HG03135 (cell line): Measurements from ENCODE around the gene NKX2-4.
"Not testable (repeated sequence)": the region's sequence is repeated elsewhere in the genome, so short reads cannot be mapped to it uniquely, and the experiment has no call there.

Experiments used
- ATAC-seq: cut with Tn5 transposase; IDR thresholded peaks from one replicate; pipeline ENCODE4 v1.9.1; 2021; ENCODE audit warnings: mild to moderate bottlenecking, moderate library complexity; ENCODE audit not compliant: unreplicated experiment

NKX2-4 gene

DNA sequence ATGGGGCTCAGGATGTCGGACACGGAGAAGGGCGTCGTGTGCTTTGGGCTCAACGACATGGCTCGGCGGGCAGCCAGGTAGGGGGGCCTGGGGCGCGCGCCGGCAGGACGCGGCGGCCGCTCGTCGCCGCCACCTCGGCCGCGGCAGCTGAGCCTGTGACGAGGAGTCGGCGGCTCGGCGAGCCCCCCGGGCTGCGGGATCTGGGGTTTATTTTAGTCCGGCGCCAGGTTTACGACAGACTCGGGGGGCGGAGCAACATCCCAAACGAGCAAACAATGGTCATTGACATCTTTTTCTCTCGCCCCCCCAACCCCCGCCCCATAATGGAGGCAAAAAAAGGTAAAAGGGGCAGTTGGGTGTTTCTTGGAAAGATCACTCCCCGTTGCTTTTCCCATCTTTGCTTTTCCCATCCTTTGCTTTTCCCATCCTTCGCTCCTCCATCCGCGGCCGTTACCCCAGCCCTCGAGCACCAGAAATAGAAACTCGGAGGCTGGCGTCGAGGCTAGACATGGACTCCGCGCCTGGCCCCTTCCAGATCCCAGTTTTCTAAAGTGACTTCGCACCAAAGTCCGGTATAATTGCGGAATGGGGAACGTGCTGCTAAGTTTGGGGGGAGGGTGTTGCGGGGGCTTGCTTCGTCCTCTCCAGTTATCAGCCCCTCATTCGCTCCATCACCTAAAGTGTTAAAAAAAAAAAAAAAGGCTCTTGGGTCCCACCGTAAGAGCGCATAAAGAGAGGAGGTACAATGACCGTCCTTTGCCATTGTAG is at the start of gene NKX2-4:
Gene NKX2-4 (minus strand): TSS at position 186 of the 768 bp plus-strand sequence. CDS start 127 bp downstream, at position 59.
- no peak for ATAC-seq

- no peak for ATAC-seq
Measured at GRCh38 chr20:21437816-21438215, 40.5 kb upstream of the NKX2-4 start.

DNA sequence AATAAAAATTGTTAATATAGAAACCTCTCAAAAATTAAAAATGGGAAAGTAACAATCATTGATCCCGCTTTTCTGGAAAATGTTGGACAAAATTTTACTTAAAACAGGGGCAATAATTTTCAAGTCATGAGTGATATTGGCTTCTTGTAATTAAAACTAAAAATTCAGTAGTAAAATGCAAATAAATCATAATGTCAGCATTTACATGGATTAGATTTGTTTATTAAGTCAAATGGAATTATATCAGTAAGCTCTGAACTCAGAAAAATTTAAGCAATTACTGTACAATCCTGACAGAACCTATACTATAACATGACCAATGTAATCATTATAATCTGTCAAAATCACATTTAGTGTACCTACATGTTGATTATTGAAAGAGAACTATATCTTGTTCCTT is 39.9 kb upstream of the NKX2-4 start:
- no peak for ATAC-seq

DNA sequence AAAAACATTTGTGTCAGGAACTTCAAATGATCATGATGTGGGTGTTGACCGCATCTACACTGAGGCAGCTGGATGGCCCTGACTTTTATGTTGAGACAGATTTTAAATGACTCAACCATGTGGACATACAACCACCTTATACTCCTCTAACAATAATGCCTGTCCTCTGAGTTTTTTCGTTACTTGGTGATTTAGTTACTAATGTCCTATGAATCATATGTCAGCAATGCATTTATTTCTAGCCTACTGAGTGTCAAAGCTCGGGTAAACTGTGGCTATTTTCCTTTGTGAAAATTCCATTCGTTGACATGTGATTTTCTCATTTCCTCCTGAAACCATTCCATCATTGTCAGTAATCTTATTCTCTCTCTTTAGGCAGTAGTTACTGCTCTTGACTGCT is 38.9 kb upstream of the NKX2-4 start:
- ATAC-seq = no peak

DNA sequence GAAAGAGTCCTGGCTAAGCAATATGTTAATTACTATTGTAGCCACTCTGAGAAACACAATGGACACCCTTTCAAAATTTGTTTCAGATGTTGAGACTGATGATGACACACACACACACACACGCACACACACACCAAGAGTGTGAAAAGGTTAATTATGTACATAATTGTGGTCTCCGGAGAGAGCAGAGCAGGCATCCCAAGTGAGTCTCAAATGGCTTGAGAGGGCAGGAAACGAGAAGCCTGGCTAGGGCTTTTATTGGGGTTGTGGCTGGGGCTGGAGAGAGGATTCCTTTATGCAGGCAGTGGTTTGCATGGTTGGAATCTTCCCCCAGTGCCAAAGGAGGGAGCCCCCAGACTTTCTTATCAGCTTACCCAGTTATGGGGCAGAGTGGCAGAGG is 38.2 kb upstream of the NKX2-4 start:
- no peak for ATAC-seq

DNA sequence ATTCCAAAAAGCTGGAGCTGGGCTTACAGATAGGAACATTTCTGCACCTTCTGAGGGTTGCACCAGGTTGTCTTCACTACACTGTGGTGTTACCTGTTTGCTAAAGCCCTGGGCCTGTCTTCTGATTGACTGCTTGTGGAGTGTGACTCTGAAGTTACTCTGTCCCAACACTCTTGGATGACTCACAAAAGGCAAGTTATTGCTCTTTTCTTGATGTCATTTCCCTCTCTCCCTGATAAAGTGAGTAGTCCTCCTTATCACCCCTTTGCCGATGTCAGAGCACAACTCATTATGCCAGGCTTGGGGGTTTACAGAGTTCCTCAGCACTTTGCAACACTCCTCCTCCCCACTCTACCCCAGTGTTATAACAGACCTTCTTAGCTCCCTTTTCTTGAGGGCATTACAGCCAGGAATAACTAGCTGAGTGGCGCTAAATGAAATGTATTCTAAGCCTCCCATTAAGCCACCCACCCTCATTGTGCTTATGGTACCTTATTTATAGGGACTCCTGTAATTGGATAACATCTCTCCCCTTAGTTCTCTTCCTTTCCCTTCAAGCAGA is 36.1 kb upstream of the NKX2-4 start:
- no peak for ATAC-seq

- ATAC-seq = no peak
Measured at GRCh38 chr20:21432911-21433310, 35.6 kb upstream of the NKX2-4 start.

- ATAC-seq = no peak
Measured at GRCh38 chr20:21430020-21430419, 32.7 kb upstream of the NKX2-4 start.

- ATAC-seq = no peak
Measured at GRCh38 chr20:21424846-21425245, 27.5 kb upstream of the NKX2-4 start.

DNA sequence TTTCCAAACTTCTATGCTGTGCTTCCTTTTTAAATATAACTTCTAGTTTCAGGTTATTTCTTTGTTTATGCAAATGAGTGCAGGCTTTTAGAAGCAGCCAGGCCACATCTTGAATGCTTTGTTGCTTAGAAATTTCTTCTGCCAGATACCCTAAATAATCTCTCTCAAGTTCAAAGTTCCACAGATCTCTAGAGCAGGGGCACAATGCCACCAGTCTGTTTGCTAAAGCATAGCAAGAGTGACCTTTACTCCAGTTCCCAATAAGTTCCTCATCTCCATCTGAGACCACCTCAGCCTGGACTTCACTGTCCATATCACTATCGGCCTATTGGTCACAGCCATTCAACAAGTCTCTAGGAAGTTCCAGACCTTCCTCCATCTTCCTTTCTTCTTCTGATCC is 26.4 kb upstream of the NKX2-4 start:
- not testable (repeated sequence) for ATAC-seq

DNA sequence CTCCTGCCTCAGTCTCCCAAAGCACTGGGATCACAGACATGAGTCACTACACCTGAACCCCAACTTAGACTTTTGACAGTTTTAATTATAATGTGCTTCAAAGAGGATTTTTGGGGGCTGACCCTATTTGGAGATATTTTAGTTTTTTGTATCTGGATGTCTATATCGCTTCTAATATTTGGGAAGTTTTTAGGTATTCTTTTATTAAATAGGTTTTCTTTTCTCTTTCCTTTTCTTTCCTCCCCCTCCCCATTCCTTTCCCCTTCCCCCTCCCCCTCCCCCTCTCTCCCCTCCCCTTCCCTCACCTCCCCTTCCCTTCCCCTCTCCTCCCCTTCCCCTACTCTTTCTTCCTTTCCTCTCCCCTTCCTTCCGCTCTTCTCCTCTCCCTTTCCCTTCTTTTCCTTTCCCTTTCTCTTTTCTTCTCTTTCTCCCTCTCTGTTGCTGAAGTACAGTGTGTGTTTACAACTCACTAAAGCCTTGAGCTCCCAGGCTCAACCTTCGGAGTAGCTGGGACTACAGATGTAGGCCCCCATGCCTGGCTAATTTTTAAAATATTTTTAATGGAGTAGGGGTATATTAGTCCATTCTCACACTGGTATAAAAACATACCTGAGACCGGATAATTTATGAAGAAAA is 24.4 kb upstream of the NKX2-4 start:
- ATAC-seq = no peak

- ATAC-seq = not testable (repeated sequence)
Measured at GRCh38 chr20:21419147-21419546, 21.8 kb upstream of the NKX2-4 start.

GRCh38 chr20:21413996-21414395 is 16.7 kb upstream of the NKX2-4 start:
- ATAC-seq = not testable (repeated sequence)

- no peak for ATAC-seq
Measured at GRCh38 chr20:21411725-21412124, 14.4 kb upstream of the NKX2-4 start.

DNA sequence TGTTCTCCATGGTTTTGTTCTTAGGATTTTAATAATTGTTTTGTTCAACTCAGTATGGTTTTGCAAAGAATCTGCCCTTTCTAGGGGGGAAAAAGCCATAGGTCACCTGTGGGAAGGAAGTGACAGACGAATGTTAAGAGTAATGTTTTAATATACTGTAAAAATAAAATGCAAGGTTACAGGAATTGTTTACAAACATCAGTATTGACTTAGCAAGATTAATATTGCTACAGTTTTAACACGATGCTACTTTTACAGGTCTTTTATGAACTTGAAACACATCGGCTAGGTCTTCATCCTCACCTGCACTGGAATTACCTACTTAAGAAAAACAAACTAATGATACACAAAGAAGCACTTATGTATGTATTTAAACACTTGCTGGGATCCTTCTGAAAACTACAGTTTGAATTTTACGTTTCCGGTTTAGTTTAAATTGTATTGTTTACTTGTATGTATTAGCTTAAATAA is 1.7 kb upstream of the NKX2-4 start:
- ATAC-seq = no peak

GRCh38 chr20:21398109-21399004 is 1.0 kb upstream of the NKX2-4 start:
- ATAC-seq = no peak

DNA sequence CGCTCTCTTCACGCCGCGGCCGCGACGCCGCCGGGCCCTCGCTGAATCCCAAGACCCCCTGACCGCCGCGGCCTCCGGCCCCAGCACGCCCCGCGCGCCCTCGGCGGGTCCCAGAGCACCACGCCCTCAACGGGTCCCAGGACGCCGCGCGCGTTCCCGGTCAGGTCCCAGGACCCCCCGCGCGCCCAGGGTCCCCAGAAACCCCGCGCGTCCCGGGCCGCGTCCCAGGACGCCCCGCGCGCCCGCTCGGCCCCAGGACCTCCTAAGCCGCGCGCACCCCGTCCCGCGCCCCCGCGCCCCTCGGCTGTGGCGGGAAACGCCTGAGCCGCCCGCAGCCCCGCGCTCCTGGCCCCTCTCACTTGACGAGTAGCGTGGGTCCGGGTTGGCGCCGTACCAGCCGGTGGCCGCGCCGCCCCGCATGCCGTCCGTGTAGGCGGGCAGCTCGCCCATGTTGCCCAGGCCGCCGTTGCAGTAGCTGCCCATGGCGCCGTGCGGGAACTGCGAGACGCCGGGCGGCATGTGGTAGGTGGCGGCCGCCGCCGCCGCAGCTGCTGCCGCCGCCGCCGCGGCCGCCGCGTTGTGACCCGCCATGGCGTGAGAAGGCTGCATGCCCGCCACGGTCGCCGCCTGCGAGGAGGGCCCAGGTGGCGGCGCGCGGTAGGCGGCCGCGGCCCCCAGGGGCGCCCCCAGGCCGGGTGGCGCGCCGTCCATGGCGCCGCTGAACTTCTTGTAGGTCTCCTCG is 556 bp downstream of the NKX2-4 start:
- ATAC-seq = no peak

- ATAC-seq = no peak
Measured at GRCh38 chr20:21395666-21396598, 1.4 kb downstream of the NKX2-4 start.

DNA sequence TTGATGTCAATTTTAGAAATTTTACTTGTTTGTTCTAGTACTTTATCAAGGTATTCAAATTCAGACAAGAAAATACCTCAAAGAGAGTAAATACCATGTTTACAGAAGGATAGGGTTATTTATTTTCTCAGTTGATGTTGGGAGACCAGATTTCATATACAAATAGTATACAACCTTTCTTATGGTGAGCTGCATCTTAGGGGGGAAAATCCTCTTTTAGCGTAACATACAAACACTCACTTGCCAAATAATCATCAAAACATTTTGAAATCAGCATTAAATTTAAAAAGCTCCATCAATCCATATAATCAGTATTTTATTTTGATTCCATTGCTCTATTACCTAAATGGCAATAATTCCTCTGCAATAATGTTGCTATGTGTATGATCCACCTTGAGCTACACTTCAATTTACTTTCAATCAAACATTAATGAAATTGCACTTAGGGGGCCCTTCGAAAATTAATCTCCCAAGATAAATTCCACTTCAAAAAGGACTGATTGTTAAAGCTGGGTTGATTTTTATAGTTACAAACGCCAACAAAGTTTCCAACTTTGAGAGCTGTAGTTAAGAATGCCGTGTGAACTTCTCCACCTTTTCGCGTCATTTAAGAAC is 2.2 kb downstream of the NKX2-4 start:
- no peak for ATAC-seq
